Tibial nerve (tissue), 3 donors: ENCODE results near the gene MAZ.

Source experiments
- CTCF ChIP-seq, 5 experiments: fragments of 200-600 bp in 3 of 5; fragments of 450-650 bp in 2 of 5; sonication (generic) in 3 of 5; IDR thresholded peaks; one replicate each; pipeline ENCODE4 v1.5.1; 2016 to 2019; ENCODE audit warnings: antibody characterized with exemption in 5 of 5, mild to moderate bottlenecking in 3 of 5, moderate library complexity in 2 of 5
- POLR2A ChIP-seq, 2 donors: fragments of 450-650 bp; IDR thresholded peaks; one replicate each; pipeline ENCODE4 v1.6.1; 2017; ENCODE audit warnings: antibody characterized with exemption in 2 of 2, mild to moderate bottlenecking in 2 of 2, moderate library complexity in 2 of 2

GRCh38 chr16:29779474-29779873, 26.9 kb upstream of the MAZ start:
- TF ChIP-seq POLR2A (IDR thresholded peaks at IDR 0.05) (no peak), CTCF (IDR thresholded peaks at IDR 0.05) (no peak)
